Measurements from ENCODE around the gene APCDD1L.

DNA sequence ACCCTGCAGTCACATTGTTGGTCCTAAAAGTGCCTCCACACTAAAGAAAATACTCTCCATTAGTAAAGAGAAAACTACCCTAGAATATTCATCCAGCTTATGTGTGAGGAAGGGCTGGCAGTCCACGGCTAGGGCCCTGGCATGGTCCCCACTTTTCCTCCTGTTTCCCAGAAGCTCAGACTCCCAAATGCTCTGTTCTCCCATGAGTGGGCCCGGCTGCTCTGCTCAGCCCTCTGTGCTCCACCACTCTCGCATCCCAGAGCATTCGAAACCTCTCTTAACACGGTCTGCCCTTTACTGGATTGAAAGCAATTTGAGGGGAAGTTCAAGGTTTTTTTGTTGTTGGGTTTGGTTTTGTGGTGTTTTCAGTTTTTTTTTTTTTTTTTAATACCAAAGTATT is 61.8 kb downstream of the APCDD1L start:
- no peak for TF ChIP-seq EZH2phosphoT487 (IDR thresholded peaks at IDR 0.05; ENCODE audit: low read depth, severe bottlenecking, unreplicated experiment)
- TF ChIP-seq, protein P1, sequence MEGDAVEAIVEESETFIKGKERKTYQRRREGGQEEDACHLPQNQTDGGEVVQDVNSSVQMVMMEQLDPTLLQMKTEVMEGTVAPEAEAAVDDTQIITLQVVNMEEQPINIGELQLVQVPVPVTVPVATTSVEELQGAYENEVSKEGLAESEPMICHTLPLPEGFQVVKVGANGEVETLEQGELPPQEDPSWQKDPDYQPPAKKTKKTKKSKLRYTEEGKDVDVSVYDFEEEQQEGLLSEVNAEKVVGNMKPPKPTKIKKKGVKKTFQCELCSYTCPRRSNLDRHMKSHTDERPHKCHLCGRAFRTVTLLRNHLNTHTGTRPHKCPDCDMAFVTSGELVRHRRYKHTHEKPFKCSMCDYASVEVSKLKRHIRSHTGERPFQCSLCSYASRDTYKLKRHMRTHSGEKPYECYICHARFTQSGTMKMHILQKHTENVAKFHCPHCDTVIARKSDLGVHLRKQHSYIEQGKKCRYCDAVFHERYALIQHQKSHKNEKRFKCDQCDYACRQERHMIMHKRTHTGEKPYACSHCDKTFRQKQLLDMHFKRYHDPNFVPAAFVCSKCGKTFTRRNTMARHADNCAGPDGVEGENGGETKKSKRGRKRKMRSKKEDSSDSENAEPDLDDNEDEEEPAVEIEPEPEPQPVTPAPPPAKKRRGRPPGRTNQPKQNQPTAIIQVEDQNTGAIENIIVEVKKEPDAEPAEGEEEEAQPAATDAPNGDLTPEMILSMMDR (IDR thresholded peaks at IDR 0.05; ENCODE audit: poor library complexity), result no peak
